Embryonic facial prominence (tissue), 1 donor: Measurements from ENCODE around the gene MAPK8IP3.

Source experiments
- DNase-seq: peaks from one replicate; pipeline ENCODE4 v3.0.0-alpha.2; 2016; ENCODE audit errors: extremely low spot score

Gene MAPK8IP3

DNA sequence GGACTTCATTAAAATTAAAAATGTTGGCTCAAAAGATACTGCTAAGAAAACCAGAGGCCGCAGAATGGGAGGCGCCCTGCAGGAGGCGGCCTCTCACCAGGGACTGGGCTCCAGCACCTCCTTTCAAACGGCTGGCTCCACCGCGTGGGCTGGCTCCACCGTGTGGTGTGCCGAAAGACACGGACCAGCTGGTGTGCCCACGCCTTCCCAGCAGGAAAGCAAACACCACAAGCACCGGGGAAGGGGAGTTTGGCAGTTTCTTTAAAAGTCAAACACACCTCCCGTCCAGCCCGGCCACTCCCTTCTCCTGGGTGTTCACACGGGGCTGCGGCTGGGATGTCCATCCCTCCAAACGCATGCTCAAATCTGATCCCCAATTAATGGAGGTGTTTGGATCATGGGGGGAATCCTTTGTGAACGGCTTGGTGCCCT lies 106.8 kb downstream of the MAPK8IP3 start:
- DNase-seq, result no peak

DNA sequence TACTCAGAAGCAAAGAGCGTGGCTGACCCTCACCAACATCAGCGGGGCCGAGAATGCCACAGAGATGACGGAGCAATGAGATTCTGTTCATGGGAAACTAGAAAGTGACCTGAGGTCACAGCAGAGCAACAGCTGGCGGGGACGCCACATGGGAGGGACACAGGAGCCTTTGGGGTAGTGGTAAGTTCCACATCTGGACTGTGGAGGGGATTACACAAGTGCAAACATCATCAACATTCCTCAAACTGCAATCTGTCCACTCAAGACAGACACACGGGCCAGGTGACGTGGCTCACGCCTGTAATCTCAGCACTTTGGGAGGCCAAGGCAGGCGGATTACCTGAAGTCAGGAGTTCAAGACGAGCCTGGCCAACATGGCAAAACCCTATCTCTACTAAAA lies 109.5 kb downstream of the MAPK8IP3 start:
- no peak for DNase-seq

DNA sequence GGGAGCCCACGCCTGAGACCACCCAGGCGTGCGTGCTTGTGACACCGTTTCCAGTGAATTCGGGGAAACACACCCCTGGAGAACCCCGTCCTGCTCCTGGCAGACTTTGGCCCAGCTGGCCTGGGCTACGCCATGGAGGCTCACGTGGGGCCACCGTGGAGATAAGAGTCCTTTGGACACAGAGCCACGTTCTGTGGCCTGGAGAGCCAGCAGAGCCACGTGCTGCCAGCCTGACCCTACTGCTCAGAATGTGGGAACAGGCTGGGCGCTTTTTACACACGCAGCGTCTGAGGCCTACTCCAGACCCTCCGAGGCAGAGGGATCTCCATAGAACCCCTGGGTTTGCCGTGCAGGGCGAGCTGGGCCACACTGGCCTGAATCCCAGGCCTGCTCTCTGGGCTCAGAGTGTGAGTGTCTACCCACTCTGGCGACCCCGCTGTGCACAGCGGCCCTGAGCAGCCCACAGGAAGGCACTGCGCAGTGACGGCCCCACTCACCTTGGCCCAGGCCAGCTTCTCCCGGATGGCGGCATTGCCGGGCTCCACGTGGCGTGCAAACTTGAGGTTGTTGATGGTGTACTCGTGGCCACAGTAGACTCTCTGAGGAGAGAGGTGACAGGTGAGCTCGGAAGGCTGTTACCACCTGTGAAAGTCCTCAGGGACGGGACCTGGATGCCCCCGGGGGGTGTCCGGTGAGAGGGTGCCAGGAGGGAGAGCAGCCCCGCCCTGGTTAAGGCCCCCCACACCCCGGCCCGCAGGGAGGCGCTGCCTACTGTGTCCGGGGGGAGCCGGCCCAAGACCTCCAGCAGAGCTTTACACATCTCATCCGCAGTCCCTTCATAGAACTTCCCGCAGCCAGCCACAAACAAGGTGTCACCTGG lies 110.6 kb downstream of the MAPK8IP3 start:
- DNase-seq, result no peak

DNA sequence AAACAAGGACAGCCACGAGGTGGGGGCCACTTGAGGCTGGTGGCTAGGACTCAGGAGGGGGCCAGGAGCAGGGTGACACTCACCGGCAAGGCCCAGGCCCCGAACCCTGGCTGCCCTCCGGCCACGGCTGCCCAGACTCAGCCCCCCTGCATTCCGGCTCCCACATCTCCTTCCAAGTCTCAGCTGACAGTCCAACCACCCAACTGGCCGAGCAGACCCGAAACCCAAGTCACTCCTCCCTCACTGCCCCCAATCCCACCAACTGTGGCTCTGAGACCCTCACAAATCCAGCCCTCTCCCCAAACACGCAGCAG lies 111.2 kb downstream of the MAPK8IP3 start:
- no peak for DNase-seq

DNA sequence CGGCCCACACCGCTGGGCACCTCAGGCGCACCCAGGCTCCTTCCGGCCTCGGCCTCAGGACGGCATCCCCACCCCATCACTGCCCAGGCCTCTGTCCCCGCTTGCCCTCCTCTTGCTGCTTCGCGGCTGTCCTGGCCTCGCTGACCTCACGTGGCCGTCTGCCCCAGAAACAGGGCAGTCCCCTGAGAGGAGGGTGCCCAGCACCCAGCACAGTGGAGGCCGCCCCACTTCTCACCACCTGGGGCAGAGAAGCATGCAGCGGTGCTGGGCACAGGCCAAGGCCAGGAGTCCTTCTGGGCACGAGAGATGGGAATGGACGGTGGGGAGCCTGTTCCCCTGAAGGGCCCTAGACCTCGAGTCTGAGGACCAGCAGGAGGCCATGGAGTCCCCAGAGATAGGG lies 111.7 kb downstream of the MAPK8IP3 start:
- DNase-seq, result no peak

DNA sequence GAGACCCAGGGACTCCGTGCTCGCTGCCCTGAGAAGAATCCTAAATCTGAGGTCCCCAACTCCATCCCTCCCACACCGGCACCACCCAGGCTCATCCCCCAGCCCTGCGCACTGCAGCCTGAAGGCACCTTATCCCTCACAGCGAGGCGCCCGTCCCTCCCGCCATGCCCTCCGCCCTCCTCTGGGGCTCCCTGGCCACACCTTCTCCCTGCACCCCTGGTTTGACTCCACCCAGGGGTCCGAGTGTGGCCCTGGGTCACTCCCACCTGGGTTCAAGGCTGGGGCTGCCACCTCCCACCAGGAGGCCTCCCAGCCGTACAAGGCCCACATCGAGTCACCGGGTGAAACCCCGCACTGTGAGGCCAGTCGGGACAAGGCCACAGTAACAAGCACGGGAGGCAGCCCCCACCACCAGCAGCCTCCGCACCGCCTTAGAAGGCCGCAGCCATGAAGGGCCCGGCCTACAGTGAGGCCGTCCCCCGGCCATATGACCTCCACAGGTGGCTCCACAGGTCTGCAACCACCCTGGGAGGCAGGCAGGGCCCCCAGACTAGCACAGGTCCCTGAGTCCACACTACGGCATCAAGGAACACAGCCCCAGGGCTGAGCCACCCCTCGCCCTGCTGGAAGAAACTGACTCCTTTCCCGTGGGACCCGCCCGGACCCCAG lies 112.3 kb downstream of the MAPK8IP3 start:
- no peak for DNase-seq

DNA sequence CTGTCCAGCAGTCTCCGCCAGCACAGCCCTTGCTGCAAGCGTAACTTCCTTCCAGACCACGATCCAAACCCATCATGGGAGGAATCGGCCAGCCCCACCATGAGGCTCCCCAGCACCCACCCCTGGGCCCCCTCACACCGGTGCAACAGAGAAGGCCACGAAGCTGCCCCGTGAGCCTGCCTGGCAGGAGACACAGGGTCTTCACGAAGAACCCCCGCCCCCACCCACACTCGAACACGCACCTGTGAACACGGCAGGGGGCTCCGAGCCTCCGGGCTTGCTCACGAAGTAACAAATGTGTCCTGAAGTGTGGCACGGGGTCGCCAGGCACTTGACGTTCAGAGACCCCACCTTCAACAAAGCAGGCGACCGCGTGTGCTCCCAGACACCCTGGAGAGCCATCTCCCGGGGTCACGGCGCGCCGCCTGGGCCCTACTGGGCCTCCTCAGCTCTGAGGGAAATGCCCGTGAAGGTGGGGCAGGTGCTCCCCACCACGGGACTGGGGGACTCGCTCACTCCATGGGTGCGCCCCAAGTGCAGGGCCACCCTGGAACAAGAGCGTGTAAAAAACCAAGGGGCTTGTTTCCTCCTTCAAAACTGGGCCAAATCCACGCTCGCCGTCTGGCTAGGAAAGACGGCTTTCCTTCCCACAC lies 113.0 kb downstream of the MAPK8IP3 start:
- no peak for DNase-seq

DNA sequence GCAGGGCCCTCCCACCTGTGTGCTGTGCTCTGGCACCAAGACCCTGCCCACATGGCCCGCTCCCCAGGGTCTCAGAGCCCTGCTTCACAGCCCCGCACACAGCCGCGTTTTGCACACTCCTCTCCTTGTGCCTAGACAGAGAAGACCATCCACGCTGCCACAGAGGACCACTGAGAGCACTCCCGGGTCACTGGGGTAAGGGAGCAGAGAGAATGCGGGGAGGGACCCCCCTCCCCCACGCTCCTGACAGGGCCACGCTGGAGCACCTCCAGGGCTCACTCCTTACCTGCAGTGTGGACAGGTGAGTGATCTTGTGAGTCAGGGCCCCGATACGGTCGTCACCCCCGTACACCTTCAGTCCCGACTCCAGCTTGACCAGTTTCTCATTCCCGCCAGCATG lies 113.6 kb downstream of the MAPK8IP3 start:
- no peak for DNase-seq
